Measurements from ENCODE around the gene EMC6. TPM values are rescaled to one million over a fixed set of nuclear protein-coding genes. Genes with fewer than 3 reads are reported as not detected.
A peak's percentile ranks its signal among the peaks of the same experiment; 100 is the strongest.

Gene EMC6
- total RNA-seq, 1 donor from 2014 or later, result 43.8 TPM

DNA sequence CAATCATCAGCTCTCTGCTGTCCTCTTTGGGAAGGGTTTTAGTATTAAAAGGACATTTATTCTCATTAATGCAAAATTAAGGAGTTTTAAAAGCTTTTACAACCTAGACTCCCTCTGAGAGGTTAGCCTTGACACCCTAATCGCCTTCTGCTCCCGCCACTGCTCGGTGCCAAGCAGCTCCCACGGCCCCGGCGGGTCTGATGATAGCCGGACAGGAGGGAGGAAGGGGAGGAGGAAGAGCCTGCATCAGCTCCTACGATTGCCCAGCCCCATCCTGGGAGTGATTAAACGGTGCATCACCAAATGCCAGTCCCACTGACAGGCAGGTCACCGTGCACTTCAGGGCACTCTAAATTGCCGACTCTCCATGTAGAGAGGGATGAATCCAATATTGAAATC lies 40.8 kb upstream of the EMC6 start:
- H3K9me3 Mint-ChIP-seq (ENCODE audit: unreplicated experiment), result no peaks in the 10 kb centered on the region
- H3K27ac Mint-ChIP-seq (ENCODE audit: unreplicated experiment), result no peak overlapping the region
- no peak for DNase-seq (ENCODE audit: extremely low spot score, unreplicated experiment)
- TF ChIP-seq, protein P1, sequence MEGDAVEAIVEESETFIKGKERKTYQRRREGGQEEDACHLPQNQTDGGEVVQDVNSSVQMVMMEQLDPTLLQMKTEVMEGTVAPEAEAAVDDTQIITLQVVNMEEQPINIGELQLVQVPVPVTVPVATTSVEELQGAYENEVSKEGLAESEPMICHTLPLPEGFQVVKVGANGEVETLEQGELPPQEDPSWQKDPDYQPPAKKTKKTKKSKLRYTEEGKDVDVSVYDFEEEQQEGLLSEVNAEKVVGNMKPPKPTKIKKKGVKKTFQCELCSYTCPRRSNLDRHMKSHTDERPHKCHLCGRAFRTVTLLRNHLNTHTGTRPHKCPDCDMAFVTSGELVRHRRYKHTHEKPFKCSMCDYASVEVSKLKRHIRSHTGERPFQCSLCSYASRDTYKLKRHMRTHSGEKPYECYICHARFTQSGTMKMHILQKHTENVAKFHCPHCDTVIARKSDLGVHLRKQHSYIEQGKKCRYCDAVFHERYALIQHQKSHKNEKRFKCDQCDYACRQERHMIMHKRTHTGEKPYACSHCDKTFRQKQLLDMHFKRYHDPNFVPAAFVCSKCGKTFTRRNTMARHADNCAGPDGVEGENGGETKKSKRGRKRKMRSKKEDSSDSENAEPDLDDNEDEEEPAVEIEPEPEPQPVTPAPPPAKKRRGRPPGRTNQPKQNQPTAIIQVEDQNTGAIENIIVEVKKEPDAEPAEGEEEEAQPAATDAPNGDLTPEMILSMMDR (IDR thresholded peaks at IDR 0.05), result no peak
- H3K4me1 Mint-ChIP-seq (ENCODE audit: unreplicated experiment), result no peaks in the 10 kb centered on the region
- H3K36me3 Mint-ChIP-seq (ENCODE audit: unreplicated experiment), result peaks cover 33% of the 10 kb centered on the region
- H3K4me3 Mint-ChIP-seq (ENCODE audit: unreplicated experiment), result no peak overlapping the region
- no peaks in the 10 kb centered on the region for H3K27me3 Mint-ChIP-seq (ENCODE audit: unreplicated experiment)

GRCh38 chr17:3630781-3631180 lies 37.8 kb upstream of the EMC6 start:
- no peak overlapping the region for H3K4me3 Mint-ChIP-seq (ENCODE audit: unreplicated experiment)
- peaks cover 12% of the 10 kb centered on the region for H3K4me1 Mint-ChIP-seq (ENCODE audit: unreplicated experiment)
- H3K36me3 Mint-ChIP-seq (ENCODE audit: unreplicated experiment), result peaks cover 26% of the 10 kb centered on the region
- H3K27me3 Mint-ChIP-seq (ENCODE audit: unreplicated experiment), result no peaks in the 10 kb centered on the region
- H3K9me3 Mint-ChIP-seq (ENCODE audit: unreplicated experiment), result no peaks in the 10 kb centered on the region
- H3K27ac Mint-ChIP-seq (ENCODE audit: unreplicated experiment), result no peak overlapping the region
- TF ChIP-seq, protein P1 (IDR thresholded peaks at IDR 0.05), result no peak
- DNase-seq (ENCODE audit: extremely low spot score, unreplicated experiment), result no peak

- no peak for DNase-seq (ENCODE audit: extremely low spot score, unreplicated experiment)
- peaks cover 16% of the 10 kb centered on the region for H3K36me3 Mint-ChIP-seq (ENCODE audit: unreplicated experiment)
- no peaks in the 10 kb centered on the region for H3K9me3 Mint-ChIP-seq (ENCODE audit: unreplicated experiment)
- no peak overlapping the region for H3K4me3 Mint-ChIP-seq (ENCODE audit: unreplicated experiment)
- H3K27ac Mint-ChIP-seq (ENCODE audit: unreplicated experiment), result no peak overlapping the region
- H3K27me3 Mint-ChIP-seq (ENCODE audit: unreplicated experiment), result no peaks in the 10 kb centered on the region
- TF ChIP-seq, protein P1 (IDR thresholded peaks at IDR 0.05), result no peak
- peaks cover 15% of the 10 kb centered on the region for H3K4me1 Mint-ChIP-seq (ENCODE audit: unreplicated experiment)
Observed at GRCh38 chr17:3632287-3632686, 36.3 kb upstream of the EMC6 start.

GRCh38 chr17:3635474-3636153 lies 33.0 kb upstream of the EMC6 start:
- Mint-ChIP-seq H3K4me3 (ENCODE audit: unreplicated experiment) (peak overlapping the region; percentile 96), H3K9me3 (ENCODE audit: unreplicated experiment) (no peaks in the 10 kb centered on the region), H3K27ac (ENCODE audit: unreplicated experiment) (peak overlapping the region; percentile 34), H3K4me1 (ENCODE audit: unreplicated experiment) (peaks cover 29% of the 10 kb centered on the region), H3K27me3 (ENCODE audit: unreplicated experiment) (no peaks in the 10 kb centered on the region), H3K36me3 (ENCODE audit: unreplicated experiment) (no peaks in the 10 kb centered on the region)
- TF ChIP-seq, protein P1 (IDR thresholded peaks at IDR 0.05), result no peak
- no peak for DNase-seq (ENCODE audit: extremely low spot score, unreplicated experiment)

- Mint-ChIP-seq H3K4me1 (ENCODE audit: unreplicated experiment) (peaks cover 29% of the 10 kb centered on the region), H3K36me3 (ENCODE audit: unreplicated experiment) (no peaks in the 10 kb centered on the region), H3K4me3 (ENCODE audit: unreplicated experiment) (peak within 1 kb of the TSS; percentile 96), H3K27ac (ENCODE audit: unreplicated experiment) (peak within 1 kb of the TSS; percentile 100), H3K9me3 (ENCODE audit: unreplicated experiment) (no peaks in the 10 kb centered on the region), H3K27me3 (ENCODE audit: unreplicated experiment) (no peaks in the 10 kb centered on the region)
- DNase-seq (ENCODE audit: extremely low spot score, unreplicated experiment), result peak; percentile 99
- TF ChIP-seq, protein P1 (IDR thresholded peaks at IDR 0.05), result no peak
Observed at GRCh38 chr17:3636154-3636907, 32.3 kb upstream of the EMC6 start, which contains the start of the genes CTNS and SHPK. TSS of gene CTNS (plus strand) at chr17:3636760. CDS start at chr17:3640207, 3,447 bp downstream. TSS of gene SHPK (minus strand) at chr17:3636250. CDS start at chr17:3636219, 31 bp downstream.
